ENCODE measurements around the gene OGFOD2.

Gene OGFOD2

DNA sequence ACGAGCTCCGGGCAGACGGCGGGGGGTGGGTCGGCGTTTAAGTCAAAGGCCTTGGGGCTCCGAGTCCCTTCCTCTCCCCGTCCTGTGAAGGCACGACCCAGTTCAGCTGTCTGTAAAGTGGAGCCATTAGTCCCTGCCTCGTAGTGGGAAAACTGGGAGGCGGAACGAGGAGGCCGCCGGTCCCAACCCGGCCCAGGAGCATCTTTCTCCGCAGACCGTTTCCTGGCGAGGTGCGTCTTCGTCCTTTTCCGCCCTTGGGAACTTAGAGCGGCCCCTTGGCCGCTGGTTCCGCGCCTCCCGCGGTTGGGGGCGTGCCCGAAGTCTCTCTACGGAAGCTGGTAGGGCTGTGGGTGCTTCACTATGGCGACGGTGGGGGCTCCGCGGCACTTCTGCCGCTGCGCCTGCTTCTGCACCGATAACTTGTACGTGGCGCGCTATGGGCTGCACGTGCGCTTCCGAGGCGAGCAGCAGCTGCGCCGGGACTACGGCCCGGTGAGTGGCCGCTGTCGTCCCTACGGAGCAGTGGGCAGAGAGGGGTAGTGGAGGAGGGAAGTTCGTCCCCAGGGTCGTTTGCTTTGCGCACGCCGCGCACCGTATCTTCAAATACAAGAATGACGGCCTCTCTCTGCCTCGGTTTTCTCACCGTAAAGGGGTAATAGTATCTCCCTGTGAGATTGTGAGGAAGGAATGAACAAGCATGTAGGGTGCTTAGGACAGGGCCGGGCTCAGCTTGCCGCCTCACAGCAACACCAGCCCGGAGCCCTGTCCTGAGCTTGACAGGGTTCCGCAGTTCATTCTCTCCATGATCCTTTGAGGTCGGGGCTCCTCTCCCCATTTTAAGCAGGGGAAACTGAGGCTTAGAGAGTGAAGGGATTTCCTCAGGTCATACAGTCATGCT is at the start of gene OGFOD2:
OGFOD2 (plus strand) TSS at position 353 of the 898 bp plus-strand sequence; CDS start at position 361, 8 bp downstream.
- peak; percentile 96 to 97 for DNase-seq
- TF ChIP-seq POLR2A (IDR thresholded peaks at IDR 0.05; ENCODE audit: low read length) (peak; percentile 65), GATA1 (IDR thresholded peaks at IDR 0.05; ENCODE audit: low read depth, low read length) (no peak)

DNA sequence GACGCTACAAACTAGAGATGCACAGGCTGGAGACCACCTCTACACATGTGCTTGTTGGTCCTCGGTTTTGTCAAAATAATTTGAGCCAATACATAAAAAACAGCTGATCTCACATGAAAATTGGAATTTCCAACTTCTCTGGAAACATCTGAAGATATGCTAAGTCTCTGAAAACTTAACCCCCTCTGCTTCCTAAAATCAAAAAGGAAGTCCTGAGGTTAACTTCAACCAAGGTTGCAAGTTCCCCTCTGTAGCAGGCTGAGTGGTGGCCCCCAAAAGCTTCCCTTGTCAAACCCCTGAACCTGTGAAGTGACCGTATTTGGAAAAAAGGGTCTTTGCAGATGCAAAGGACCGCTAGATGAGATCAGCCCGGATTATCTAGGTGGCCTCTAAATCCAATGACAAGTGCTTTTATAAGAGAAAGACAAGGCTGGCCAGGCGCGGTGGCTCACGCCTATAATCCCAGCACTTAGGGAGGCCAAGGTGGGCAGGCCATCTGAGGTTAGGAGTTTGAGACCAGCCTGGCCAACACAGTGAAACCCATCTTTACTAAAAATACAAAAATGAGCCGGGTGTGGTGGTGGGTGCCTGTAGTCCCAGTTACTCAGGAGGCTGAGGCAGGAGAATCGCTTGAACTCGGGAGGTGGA is 47.2 kb upstream of the OGFOD2 start:
- TF ChIP-seq POLR2A (IDR thresholded peaks at IDR 0.05; ENCODE audit: low read length) (no peak), GATA1 (IDR thresholded peaks at IDR 0.05; ENCODE audit: low read depth, low read length) (no peak)
- DNase-seq, result no peak

DNA sequence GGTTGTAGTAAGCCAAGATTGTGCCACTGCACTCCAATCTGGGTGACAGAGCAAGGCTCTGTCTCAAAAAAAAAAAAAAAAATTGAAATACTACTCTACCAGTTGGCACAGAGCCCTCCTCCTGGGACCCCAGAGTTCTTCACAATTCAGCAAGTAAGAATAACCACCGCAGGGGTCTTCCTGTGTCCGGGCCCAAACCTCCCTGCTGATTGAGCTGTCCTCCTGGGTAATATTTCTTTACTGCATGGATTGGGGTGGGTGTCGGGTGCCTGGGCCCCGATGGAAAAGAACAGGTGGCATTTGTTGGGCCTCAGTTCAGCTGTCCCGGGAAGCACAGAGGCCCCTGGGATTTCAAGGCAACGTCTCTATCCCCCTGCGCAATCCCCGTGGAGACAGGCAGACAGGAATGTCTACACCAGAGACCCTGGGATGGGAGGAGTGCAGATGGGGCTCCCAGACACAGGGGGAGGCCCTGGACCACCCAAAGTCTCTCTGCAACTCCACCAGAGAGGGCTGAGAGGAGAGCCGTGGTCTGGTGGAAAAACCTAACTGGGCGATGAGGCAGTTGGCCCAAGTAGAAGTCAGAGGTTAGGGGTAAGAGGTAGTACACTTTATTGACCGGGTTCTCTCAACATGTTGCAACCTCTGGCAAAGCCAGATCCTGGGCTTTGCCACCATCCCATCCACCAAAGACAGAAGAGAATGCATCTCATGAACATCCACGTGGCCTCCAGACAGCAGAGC is 46.5 kb upstream of the OGFOD2 start:
- no peak for DNase-seq
- TF ChIP-seq GATA1 (IDR thresholded peaks at IDR 0.05; ENCODE audit: low read depth, low read length), result no peak
- no peak for TF ChIP-seq POLR2A (IDR thresholded peaks at IDR 0.05; ENCODE audit: low read length)

DNA sequence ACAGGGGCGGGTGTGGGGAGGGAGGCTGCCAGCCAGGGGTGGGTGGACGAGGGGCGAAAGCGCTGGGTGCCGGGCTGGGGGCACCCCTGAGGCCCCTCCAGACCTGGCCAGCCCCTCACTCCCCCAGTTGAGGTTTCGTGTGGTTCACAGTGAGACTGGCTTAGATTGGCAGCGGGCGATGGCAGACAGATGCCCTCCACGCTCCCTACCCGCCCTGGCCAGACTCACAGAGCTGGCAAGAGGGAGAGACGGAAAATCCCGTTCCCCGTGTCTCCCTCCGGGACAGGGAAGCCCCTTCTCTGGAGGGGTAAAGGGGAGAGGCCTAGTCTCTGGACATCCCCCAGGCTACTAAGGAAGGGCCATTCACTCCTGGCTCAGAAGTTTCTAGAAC is 45.9 kb upstream of the OGFOD2 start:
- TF ChIP-seq POLR2A (IDR thresholded peaks at IDR 0.05; ENCODE audit: low read length) (no peak), GATA1 (IDR thresholded peaks at IDR 0.05; ENCODE audit: low read depth, low read length) (no peak)
- DNase-seq, result no peak

DNA sequence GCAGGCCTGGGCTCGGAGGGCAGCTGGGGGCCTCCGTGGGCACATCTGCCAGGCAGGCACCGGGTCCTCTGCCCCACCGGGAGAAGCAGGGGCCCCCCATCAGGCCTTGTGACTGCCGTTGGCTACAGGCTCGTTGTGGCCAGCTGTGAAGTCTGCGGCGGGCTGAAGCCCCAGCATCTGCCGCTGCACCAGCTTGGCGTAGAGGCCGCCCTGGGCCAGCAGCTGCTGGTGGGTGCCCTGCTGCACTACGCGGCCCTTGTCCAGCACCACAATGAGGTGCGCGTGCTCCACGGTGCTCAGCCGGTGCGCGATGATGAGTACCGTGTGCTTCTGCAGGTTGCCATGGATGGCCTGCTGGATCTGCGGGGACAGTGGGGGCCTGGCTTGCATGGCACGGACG is 45.2 kb upstream of the OGFOD2 start:
- DNase-seq, result no peak
- TF ChIP-seq POLR2A (IDR thresholded peaks at IDR 0.05; ENCODE audit: low read length), result no peak
- no peak for TF ChIP-seq GATA1 (IDR thresholded peaks at IDR 0.05; ENCODE audit: low read depth, low read length)

DNA sequence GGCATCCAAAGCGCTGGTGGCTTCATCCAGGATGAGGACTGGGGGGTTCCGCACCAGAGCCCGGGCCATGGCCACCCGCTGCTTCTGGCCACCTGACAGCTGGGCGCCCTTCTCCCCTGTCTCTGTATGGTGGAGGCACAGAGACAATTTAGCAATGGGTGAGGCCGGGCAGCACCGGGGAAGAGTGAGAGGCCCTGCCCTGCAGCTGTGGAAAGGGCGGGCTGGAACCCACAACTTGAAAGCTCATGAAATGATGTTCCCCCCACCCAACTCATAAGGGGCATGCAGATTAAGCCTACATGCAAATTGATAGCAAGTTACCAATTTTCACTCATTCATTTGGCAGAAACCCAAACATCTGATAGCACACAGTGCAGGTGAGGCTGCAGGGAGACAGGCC is 42.8 kb upstream of the OGFOD2 start:
- DNase-seq, result no peak
- TF ChIP-seq POLR2A (IDR thresholded peaks at IDR 0.05; ENCODE audit: low read length) (no peak), GATA1 (IDR thresholded peaks at IDR 0.05; ENCODE audit: low read depth, low read length) (no peak)

DNA sequence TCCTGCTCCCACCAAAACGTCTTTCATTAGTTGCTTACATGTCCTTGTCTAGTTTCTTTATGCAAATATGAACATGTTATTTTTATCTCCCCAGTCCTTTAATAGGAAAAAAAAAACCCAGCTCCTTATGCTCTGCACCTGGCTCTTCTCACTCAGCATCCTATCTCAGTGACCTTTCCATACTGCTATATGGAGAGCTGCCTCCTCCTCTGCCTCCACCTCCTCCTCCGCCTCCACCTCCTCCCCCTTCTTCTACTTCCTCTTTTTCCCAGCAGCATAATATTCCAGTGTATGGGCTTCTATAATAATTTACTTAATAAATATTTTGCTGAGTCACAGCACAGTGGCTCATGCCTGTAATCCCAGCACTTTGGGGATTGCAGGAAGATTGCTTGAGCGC is 40.3 kb upstream of the OGFOD2 start:
- no peak for DNase-seq
- TF ChIP-seq GATA1 (IDR thresholded peaks at IDR 0.05; ENCODE audit: low read depth, low read length), result no peak
- TF ChIP-seq POLR2A (IDR thresholded peaks at IDR 0.05; ENCODE audit: low read length), result no peak

DNA sequence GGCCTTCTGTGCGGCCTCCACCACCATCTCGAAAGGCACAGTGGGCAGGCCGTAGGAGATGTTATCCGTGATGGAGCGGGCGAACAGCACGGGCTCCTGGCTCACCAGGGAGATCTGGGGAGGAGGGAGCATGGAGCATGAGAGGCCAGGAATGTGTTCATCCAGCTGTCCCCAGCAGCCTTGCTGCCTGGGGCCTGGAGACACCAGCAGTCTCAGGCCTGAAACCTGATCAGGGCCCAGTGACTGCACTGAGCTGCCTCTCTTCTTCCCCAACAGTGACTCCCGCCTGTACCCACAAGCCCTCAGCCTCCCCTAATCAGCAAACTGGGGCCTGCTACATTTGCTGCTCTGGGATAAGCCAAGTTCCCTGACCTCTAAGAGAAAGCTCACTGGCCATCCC is 39.7 kb upstream of the OGFOD2 start:
- no peak for DNase-seq

DNA sequence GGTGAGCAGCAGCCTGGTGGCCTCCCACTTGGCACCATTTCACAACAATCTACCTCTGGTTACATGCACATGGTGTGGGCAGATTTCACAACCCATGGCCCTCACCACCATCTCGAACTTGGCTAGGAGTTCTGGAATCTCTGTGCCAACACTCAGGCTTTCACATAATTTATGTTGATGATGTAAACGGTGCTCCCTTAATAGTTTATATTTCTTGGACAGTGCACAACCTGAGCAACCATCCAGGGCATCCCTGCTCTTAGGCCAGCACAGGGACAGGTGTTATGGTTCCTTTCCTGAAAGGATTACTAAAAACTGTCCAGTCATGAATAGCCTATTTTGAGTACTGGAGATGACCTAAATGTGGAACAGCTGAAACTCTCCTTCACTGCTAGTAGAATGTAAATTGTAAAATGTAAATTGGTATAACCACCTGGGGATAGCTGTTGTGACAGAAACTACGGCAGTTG is 37.4 kb upstream of the OGFOD2 start:
- no peak for TF ChIP-seq POLR2A (IDR thresholded peaks at IDR 0.05; ENCODE audit: low read length)
- TF ChIP-seq GATA1 (IDR thresholded peaks at IDR 0.05; ENCODE audit: low read depth, low read length), result no peak
- DNase-seq, result no peak

More for the DNA sequence above, 39.7 kb upstream of the OGFOD2 start:
- TF ChIP-seq GATA1 (IDR thresholded peaks at IDR 0.05; ENCODE audit: low read depth, low read length), result no peak

DNA sequence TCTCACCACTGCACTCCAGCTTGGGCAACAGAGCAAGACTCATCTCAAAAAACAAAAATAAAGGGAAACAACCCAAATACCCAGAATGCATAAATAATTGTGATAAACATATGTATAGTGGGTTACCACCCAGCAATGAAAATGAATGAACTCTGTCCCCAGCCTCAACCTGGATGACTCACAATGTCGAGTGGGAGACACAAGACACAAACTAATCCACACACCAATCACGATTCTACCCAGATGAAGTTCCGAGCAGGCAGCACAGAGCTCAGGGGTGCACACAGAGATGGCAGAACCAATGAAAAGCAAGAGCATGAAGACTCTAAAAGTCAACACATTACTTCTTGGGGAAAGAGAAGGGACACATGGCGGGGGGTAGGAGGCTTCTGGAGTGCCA is 35.9 kb upstream of the OGFOD2 start:
- DNase-seq, result no peak
- TF ChIP-seq GATA1 (IDR thresholded peaks at IDR 0.05; ENCODE audit: low read depth, low read length), result no peak
- TF ChIP-seq POLR2A (IDR thresholded peaks at IDR 0.05; ENCODE audit: low read length), result no peak

DNA sequence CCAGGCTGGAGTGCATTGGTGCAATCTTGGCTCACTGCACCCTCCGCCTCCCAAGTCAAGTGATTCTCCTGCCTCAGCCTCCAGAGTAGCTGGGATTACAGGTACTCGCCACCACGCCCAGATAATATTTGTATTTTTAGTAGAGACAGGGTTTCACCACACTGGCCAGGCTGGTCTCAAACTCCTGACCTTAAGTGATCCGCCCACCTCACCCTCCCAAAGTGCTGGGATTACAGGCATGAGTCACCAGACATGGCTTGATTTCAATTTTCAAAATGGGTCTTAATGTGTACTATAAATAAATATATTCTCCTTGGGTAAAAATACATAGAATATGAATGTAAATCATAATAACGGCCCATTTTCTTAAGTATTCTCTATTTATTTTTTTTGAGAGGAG is 33.7 kb upstream of the OGFOD2 start:
- DNase-seq, result peak in 1 of 2 experiments; percentile 33

DNA sequence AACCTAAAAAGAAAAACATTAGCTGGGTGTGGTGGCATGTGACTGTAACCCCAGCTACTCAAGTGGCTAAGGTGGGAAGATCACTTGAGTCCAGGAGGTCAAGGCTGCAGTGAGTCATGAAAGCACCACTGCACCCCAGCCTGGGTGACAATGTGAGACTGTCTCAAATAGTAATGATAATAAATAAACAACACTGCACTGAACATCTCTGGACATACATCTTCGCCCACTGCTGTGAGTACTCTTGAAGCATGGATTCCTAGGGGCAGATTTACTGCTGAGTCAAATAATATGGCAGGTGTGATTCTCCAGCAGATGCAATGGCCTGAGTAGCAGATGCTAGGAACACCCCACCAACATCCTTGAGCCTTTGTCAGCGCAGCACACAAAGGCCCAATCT is 32.4 kb upstream of the OGFOD2 start:
- peak; percentile 21 to 53 for DNase-seq
- TF ChIP-seq GATA1 (IDR thresholded peaks at IDR 0.05; ENCODE audit: low read depth, low read length) (no peak), POLR2A (IDR thresholded peaks at IDR 0.05; ENCODE audit: low read length) (no peak)

DNA sequence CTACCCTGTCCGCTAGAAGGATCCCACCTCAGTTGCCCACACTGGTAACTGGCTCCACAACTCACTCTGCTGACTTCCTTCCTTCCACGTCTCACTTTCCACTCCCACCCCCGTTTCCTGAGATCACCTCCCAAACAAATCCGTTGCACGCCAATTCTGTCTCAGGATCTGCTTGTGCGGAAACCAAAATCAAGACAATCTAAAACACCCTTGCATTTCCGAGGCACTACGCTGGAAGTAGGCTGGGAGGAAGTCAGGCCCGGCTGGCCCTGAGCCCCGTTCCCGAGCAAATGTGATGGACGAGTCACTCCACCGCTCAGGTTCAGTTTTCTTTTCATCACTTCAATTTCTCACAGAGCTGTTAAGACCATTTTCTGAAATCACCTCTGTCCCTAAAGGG is 31.8 kb upstream of the OGFOD2 start:
- no peak for TF ChIP-seq GATA1 (IDR thresholded peaks at IDR 0.05; ENCODE audit: low read depth, low read length)
- no peak for TF ChIP-seq POLR2A (IDR thresholded peaks at IDR 0.05; ENCODE audit: low read length)
- peak in 1 of 2 experiments; percentile 27 for DNase-seq

Data from erythroblast (primary cell).